HL-60/S4 treated with phorbol 12-myristate 13-acetate at 8.2 ng/mL for 4 days and 3 days (cell line): ENCODE results near the gene WDR76.
"Not testable (repeated sequence)": the region's sequence is repeated elsewhere in the genome, so short reads cannot be mapped to it uniquely, and the experiment has no call there.

Experiments used
- in situ Hi-C: fragments of 300-500 bp; cut with MboI; formaldehyde crosslinking; loops from 2 replicates; pipeline ENCODE4 v1.15.0; 2022; ENCODE audit warnings: low sequenced_read_pairs

The WDR76 gene

DNA sequence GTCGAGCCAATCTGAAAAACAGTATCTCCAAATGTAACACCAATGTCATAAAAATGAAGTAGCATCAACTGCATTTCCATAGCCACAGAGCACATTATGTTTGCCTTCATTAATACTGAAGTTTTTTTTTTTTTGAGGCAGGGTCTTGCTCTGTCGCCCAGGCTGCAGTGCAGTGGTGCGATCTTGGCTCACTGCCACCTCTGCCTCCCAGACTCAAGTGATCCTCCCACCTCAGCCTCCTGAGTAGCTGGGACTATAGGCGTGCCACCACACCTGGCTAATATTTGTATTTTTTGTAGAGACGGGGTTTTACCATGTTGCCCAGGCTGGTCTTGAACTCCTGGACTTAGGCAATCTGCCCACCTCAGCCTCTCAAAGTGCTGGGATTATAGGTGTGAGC is 11.7 kb upstream of the WDR76 start:
- in situ Hi-C loops = not testable (repeated sequence)

DNA sequence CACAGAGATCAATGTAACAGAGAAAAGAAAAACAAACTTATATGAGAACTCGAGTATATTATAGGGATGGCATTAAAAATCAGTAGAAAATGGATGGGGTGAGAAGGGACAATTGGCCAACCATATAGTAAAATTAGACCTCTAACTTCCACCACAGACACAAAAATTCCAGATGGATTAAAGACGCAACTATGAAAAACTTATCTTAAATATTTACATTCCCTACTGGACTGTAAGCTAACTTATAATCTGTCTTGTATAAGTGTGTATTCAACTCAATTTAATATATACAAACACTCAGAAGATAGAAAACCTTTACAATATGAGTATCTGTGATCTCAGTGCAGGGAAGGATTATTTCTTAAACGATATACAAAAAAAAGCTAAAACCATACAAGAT is 5.3 kb upstream of the WDR76 start:
- in situ Hi-C loops = no loop called here

DNA sequence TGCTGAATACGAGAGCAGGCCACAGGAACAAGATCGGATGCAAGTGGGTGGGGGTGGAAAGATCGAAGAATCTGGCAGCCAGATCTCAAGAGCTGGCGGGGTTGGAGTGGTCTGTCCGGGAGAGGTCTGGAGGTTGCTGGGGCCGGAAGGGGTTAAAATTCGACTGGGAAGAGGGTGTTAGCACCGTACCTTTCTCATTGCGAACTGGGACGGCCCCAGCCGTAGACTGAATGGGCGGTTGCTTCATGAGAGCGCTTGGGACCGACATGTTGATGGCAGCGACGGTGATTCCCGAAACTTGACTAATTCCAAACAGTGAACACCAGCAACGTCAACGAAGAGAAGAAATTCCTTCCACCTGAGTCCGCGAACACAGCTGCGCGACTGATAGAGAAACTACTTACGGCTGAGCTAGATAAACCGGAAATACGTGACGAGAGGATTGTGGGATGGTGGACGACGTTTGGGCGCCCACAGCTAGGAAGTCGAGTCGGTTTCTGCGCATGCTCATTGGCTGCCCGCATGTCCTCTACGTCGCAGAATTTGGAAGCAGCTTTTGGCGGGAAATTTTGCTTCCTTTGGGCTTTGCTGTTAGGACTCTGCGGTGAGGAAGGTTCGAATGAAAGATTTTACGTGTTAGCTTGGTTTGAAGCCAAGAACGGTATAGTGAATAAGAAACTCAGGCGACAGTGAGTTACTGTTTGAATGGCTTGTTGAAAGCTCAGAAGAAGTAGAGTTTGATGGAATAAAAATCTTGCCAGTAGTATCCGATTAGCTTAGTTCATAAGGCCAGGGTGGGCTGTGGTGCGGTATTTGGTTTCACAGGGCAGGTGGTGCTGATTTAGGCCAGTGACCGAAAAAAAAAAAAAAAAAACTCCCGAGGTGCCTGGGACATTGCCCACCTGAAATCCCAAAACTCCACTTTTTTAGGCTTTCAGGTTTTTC is 2.2 kb upstream of the WDR76 start, which contains the start of gene MFAP1:
Gene MFAP1 (minus strand): TSS at position 389 of the 945 bp plus-strand sequence. CDS start 121 bp downstream, at position 268.
- in situ Hi-C loops = no loop called here

DNA sequence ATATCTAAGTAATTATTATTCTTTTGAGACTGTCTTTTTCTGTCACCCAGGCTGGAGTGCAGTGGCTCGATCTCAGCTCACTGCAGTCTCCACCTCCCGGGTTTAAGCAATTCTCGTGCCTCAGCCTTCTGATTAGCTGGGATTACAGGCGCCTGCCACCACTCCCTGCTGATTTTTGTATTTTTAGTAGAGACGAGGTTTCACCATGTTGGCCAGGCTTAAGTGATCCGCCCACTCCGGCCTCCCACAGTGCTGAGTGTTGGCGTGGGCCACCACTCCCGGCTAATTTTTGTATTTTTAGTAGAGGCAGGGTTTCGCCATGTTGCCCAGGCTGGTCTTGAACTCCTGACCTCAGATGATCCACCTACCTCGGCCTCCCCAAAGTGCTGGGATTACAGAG is 1.5 kb upstream of the WDR76 start:
- in situ Hi-C loops = not testable (repeated sequence)

DNA sequence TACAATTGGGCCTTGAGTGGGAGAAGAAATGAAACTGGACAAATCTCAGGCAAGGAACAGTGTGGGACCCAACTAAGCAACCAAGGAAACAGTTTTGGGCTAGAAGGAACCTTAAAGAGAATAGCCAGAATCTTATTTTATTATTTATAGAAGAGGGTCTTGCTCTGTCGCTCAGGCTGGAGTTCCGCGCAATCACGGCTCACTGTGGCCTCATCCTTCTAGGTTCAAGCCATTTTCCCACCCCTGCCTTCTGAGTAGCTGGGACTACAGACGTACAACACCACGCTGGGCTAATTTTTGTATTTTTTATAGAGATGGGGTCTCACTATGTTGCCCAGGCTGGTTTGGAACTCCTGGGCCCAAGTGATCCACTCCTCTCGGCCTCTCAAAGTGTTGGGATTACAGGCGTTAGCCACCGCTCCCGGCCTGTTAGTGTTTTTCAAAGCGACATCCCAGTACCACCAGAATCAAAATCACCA is 734 bp upstream of the WDR76 start:
- in situ Hi-C loops = no loop called here

DNA sequence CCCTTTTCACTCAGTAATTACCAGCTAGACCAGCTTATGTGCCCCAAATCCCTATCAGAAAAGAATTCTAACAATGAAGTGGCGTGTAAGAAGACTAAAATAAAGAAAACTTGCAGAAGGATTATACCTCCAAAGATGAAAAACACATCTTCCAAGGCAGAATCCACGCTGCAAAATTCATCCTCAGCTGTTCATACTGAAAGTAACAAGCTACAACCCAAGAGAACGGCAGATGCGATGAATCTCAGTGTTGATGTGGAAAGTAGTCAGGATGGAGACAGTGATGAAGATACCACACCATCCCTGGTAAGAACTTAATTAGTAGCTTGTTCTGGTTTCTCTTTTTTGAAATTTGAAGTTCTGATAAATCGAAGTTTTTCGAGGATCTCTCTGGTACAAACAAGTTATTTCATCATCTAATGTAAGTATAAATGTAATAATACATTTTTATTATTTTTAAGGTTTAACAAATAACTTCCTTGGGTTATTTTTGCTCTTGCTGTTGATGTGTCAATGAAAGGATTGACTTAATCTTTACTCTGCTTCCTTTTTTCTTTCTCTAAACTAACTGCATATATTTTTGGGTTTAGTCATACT is 1.4 kb downstream of the WDR76 start:
- in situ Hi-C loops = no loop called here

DNA sequence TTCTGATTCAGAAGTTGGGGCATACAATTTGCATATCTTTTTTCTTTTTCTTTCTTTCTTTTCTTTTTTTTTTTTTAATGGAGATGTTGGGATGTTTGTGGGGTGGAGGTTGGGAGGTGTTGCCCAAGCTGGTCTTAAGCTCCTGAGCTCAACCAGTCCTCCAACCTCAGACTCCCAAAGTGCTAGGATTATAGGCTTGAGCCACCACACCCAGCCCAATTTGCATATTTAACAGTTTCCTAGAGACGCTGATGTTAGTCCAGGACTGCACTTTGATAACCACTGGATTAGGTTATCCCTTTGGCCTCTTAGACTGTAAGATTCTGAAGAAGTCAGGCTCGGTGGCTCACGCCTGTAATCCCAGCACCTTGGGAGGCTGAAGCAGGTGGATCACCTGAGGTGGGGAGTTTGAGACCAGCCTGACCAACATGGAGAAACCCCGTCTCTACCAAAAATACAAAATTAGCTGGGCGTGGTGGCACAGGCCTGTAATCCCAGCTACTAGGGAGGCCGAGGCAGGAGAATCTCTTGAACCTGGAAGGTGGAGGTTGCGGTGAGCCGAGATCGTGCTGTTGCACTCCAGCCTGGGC is 3.2 kb downstream of the WDR76 start:
- in situ Hi-C loops = not testable (repeated sequence)

DNA sequence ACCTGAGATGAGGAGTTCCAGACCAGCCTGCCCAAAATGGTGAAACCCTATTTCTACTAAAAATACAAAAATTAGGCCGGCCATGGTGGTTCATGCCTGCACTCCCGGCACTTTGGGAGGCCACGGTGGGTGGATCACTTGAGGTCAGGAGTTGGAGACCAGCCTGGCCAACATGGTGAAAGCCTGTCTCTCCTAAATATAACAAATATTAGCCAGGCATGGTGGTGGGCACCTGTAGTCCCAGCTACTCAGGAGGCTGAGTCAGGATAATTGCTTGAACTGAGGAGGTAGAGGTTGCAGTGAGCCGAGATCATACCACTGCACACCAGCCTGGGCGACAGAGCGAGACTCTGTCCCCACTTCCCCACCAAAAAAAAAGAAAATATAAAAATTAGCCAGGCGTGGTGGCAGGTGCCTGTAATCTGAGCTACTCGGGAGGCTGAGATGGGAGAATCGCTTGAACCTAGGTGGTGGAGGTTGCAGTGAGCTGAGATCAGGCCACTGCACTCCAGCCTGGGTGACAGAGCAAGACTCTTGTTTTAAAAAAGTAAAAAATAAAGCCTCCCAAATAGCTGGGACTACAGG is 4.0 kb downstream of the WDR76 start:
- in situ Hi-C loops = not testable (repeated sequence)

DNA sequence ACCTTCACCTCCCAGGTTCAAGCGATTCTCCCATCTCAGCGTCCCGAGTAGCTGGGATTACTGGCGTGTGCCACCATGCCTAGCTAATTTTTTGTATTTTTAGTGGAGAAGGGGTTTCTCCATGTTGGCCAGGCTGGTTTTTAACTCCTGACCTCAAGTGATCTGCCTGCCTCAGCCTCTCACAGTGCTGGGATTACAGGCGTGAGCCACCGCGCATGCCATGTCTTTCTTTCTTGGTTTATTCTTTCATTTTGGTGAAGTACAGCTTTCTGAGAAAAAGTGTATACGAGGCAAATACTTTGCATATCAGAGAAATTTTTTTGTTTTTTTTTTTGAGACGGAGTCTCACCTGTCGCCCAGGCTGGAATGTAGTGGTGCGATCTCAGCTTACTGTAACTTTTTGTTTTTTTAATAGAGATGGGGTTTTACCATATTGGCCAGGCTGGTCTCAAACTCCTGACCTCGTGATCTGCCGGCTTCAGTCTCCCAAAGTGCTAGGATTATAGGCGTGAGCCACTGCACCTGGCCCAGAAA is 4.8 kb downstream of the WDR76 start:
- in situ Hi-C loops = not testable (repeated sequence)

DNA sequence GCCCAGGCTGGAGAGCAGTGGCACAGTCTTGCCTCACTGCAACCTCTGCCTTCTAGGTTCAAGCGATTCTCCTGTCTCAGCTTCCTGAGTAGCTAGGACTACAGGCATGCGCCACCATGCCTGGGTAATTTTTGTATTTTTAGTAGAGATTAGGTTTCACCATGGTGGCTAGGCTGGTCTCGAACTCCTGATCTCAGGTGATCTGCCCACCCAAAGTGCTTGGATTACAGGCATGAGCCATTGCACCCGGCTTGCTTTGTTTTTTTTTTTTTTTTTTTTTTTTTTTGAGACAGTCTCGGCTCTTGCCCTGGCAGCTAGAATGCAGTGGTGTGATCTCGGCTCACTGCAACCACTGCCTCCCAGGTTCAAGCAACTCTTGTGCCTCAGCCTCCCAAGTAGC is 5.7 kb downstream of the WDR76 start:
- in situ Hi-C loops = not testable (repeated sequence)

DNA sequence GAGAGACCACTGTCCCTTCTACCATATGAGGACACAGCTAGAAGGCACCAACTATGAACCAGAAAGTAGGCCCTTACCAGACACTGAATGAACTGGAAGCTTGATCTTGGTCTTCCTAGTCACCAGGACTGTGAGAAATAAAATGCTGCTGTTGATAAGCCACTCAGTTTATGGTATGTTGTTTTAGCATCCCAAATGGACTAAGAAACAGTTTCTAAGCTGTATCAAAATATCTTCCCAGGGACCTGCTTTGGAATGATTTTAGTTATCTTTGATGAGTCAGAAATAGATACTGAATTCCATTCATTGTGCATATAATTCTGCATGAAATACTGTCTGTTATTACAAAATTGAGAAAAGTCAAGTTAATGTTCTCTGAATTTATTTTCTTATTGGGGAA is 18.6 kb downstream of the WDR76 start:
- in situ Hi-C loops = no loop called here

DNA sequence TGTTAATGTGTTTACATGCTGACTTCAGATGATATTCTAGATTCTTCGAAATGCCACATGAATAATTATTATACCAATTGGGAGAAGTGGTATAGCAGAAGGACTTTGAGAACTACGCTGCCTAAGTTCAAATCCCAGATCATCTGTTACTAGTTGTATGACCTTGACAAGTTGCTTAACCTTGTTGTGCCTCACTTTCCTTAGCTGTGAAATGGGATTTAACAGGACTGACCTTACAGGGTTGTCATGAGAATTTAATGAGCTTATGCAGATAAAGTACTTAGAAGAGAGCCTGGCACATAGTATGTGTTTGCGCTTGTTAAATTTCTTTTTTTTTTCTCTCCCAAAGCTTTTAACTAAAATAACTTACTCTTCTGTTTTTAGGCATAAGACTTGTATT is 24.4 kb downstream of the WDR76 start:
- in situ Hi-C loops = no loop called here

DNA sequence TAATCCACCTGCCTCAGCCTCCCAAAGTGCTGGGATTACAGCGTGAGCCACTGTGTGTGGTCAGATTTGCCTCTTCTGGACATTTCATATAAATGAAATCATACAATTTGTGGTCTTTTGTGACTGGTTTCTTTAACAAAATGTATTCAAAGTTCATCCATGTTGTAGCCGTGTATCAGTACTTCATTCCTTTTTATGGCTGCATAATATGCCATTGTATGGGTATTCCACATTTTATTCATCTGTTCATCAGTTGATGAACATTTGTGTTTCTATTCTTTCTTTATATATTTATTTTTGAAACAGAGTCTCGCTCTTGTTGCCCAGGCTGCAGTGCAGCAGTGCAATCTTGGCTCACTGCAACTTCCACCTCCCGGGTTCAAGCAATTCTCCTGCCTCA is 25.8 kb downstream of the WDR76 start:
- in situ Hi-C loops = no loop called here

DNA sequence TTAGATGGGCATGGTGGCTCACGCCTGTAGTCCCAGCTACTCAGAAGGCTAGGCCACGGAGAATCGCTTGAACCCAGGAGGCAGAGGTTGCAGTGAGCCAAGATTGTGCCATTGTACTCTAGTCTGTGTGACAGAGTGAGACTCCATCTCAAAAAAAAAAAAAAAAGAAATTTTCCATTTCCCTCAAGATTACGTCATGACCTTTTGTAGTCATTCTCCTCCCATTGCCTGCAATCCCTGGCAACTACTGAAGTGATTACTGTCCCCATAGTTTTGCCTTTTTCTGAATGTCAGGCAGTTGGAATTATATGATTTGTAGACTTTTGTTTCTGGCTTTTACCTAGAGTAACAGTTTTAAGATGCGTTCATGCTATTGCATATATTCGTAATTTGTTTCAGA is 28.0 kb downstream of the WDR76 start:
- in situ Hi-C loops = no loop called here

DNA sequence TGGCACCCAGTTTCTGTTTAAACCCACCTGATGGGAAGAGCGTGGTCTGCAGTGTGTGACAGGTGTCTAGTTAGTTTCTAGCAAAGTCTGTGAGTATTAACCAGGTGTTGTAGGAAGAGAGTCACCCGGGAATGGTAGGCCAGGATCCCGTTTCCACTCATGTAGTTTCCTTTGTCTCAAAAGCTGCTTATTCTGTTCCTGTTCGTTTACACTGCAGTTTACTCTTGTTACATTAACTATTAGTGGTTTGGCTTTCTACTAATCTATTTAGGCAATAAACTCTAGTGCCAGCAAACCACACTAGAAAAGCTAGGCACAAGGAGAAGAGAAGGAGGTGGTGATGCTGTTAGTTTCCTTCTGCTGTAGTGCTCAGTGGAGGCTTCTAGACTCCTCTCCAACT is 32.7 kb downstream of the WDR76 start:
- in situ Hi-C loops = no loop called here

DNA sequence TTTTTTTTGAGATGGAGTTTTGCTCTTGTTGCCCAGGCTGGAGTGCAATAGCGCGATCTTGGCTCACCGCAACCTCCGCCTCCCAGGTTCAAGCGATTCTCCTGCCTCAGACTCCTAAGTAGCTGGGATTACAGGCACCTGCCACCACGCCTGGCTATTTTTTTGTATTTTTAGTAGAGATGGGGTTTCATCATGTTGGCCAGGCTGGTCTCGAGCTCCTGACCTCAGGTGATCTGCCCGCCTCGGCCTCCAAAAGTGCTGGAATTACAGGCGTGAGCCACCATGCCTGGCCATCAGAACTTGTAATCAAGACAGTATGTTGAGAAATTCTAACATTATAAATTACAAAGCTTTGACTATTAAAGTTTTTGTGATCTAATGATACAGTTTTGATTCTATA is 39.8 kb downstream of the WDR76 start:
- in situ Hi-C loops = not testable (repeated sequence)

DNA sequence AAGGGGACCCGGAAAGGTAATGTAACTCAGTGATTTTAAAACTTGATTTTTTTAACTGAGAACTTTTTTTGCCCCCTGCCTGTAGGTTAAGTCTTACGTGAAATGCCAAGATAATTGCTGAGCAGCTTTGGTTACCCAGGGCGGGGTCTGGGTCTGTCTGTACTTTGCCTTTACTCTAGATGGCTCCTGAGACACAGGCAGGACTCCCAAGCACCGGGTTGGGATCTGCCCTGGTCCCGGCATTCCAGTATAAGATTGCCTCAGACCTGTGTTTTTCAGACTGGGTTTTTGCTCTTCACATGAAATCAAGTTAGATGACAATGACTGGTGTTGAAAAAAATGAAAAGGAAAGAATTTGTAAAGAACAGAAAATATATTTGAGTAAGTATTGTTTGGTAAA is 40.3 kb downstream of the WDR76 start:
- in situ Hi-C loops = no loop called here

DNA sequence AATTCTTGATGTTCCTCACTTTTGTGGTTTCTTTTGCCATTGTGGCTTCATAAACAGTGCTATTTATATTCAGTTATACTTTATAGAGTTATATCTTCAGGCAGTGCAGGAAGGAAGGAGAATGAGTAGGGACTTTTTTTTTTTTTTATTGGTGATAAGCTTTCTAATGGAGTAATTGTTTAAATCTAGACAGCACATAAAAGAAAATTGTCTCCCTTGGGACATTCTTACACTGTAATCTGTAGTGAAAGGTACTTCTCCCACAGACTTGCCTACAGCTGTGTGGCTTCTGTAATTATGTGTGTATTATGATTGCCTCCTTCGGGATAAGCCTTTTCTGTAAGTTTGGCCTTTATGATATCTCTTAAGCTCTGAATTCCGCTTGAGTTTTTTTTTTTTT is 41.6 kb downstream of the WDR76 start:
- in situ Hi-C loops = no loop called here

DNA sequence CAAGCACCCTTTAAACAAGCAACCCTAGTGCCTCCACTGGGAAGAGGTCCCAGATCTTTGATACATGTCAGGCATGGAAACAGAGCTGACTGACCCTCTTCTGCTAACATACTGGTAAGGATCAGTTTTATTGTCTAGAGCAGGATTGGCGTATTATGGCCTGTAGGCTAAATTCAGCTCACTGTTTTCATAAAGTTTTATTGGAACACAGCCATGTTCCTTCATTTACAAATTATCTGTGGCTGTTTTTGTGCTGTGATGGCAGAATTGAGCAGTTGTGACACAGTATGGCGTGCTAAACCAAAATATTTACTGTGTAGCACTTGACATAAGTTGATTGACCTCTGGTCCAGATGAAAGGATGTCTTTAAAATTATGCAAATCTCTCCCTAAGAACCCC is 45.0 kb downstream of the WDR76 start:
- in situ Hi-C loops = no loop called here

DNA sequence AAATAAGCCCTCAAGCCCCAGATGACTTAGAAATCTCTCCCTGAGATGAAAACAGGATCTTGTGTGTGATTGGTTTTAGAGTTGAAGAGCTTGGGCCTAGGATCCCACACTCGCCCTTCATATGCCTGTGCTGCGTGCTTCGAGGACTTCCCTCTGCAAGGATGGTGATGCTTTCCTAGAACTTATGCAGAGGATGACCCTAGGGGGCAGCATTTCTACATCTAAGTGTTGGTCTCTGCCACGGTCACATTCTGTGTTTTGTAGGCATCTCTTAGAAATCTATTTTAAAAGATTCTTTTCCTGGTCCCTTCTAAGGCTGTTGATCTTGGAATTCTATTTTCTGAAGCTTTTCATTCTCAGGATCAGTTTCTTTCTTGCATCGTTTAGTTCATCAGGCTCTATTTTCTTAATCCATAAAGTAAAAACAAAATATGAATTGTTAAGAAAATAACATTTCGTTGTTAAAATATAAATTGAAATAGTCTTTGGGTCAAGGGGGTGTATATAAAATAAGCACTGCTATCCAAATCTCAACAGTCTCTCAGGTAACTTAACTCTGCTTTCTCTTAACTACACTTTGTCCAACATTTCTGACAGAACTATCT is 45.7 kb downstream of the WDR76 start:
- in situ Hi-C loops = no loop called here

DNA sequence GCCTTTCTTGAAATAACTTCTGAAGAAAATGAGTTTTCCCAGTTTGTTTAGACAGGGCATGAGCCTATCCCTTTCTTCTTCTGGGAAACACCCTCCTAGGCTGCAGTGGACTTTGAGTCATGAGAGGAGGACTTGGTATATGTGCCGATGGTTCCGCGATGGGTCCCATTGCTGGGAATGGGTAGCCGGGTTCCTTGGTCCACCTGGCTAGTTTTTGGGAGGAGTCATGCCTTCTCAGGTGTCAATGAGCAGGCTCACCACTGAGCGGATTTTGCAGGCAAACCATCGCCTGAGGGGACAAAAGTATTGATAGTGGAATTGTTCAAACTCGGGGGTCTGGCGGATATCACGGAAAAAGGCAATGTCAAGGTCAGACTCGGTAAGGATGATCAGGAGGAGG is 46.8 kb downstream of the WDR76 start:
- in situ Hi-C loops = no loop called here
